Glomerular visceral epithelial cell (primary cell): Measurements from ENCODE around the gene TBCD.
A peak's percentile ranks its signal among the peaks of the same experiment; 100 is the strongest.

Source experiments
- DNase-seq: peaks from one replicate; pipeline ENCODE4 v3.0.0-alpha.2; 2016; ENCODE audit errors: extremely low spot score

Gene TBCD

GRCh38 chr17:82924214-82924613 lies 172.3 kb downstream of the TBCD start:
- DNase-seq = no peak

GRCh38 chr17:82924812-82925211 lies 172.9 kb downstream of the TBCD start:
- peak; percentile 12 for DNase-seq

DNA sequence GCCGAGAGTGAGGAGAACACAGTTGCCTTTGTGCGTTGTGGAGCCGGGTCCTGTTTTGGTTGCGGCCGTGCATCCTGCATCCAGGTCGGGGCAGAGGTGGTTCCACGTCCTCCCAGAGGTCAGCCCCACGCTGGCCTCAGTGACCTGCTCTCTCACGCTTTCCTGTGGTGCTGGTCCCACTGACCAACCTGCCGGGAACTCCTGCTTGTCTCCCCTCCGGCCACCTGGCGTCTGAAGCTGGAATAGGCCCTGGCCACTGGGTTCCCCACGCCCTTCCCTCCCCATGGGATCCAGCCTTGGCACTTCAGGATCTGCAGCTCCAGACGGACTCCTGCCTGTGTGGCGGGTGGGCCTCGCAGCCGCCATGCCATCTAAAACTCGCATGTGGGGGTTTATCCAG lies 173.5 kb downstream of the TBCD start:
- DNase-seq = no peak

GRCh38 chr17:82926081-82926480 lies 174.2 kb downstream of the TBCD start:
- DNase-seq = no peak

DNA sequence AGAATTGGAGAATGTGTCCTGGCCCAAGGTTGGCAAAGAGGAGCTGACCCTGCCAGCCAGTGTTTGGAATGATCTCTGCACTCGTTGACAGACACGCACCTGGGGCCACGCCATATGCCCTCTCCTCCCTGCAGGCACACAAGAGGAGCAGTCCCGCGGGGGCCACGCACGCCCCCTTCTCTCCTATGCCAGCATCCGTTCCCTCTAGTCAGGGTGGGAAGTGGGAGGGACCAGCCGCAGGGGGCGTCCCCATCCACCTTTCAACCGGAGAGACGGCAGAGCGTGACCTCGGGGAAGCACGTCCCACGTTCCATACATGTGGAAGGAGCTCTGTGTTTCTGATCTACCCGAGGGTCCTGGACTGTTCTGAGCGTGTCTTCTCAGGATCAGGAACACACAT lies 174.9 kb downstream of the TBCD start:
- no peak for DNase-seq

DNA sequence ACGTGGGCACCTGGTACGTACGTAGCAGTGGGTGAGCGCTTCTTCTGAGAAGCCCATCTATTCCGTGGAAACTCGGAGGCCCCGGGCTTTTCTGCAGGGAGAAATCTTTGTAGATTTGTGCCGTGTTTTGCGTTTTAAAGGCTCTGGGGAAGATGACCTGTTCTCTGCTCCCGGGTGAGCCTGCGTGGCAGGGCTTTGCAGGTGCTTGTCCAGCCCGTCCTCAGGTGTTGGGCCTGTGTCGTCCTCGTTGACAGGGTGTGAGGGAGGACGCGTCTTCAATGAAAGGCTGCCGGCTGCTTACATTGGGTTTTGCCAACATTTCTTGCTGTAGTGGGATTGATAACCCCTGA lies 175.4 kb downstream of the TBCD start:
- no peak for DNase-seq

GRCh38 chr17:82927661-82928601 lies 176.1 kb downstream of the TBCD start:
- no peak for DNase-seq

DNA sequence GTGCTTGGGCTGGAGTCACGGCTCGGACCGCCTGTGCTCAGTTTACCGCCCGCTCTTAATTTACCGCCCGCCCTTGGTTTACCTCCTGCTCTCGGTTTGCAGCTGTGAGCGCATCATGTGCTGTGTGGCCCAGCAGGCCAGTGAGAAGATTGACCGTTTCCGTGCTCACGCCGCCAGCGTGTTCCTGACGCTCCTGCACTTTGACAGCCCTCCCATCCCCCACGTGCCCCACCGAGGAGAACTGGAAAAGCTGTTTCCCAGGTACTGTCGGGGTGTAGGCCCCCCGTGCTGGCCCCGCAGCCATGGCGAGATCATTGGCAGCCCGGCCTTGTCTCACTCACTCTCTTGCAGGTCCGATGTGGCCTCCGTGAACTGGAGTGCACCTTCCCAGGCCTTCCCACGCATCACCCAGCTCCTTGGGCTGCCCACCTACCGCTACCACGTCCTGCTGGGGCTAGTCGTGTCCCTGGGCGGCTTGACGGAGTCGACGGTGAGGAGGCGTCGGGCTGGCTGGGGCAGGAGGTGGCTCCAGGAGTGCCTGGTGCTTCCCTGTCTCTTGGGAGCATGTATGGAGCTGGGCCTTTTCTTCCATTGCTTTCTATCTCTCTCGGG lies 177.3 kb downstream of the TBCD start:
- no peak for DNase-seq

DNA sequence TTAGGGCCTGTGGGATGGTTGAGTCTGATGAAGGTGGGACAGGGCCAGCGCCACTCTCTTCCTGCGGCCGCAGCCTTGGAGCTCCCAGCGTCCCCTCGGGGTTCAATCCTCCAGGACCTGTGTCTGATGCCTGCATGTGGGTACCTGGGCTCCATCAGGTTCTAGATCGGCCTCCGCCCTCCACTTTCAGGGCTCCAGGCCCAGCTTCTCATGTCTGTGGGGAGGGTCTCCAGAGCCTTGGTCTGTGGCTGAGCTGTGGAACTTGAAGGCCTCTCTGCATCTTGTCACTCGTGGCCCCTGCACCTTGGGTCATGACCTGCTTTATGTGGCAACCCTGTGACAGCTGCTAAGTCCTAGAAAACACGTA lies 177.8 kb downstream of the TBCD start:
- DNase-seq = no peak

DNA sequence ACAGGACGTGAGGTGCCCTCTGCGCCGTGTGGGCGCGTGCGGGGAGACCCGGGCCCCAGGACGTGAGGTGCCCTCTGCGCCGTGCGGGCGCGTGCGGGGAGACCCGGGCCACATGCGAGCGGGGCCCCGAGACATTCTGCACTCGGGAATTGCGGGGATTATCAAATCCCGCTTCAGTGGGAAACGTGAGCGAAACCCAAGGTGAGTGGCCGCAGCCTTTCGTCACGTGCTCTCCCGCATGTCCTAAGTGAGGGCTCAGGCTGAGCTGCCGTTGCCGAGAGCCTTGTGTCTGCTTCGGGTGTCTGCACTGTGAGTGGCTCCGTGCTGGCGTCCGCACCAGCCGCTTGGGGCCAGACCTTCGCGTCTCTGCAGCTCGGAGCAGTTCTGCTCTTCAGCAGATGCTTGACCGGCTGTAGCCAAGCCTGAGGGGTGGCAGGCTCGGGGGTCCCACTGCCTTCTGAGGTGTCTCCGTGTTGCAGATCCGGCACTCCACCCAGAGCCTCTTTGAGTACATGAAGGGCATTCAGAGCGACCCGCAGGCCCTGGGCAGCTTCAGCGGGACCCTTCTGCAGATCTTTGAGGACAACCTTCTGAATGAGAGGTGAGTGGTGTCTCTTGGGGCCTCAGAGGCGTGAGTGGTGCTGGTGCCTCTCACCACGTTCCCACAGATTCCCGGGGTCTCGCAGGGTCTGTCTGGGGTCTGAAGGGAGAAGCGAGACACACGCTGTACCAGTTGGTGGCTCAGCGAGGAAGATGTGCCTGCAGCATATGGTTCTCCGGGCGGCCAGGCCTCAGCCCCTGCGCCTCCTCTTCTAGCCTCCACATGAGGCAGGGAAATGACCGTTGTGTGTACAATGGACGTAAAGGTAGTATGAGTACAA lies 178.4 kb downstream of the TBCD start:
- no peak for DNase-seq

- DNase-seq = no peak
Observed at GRCh38 chr17:82930924-82931698, 179.2 kb downstream of the TBCD start.

- no peak for DNase-seq
Observed at GRCh38 chr17:82931699-82932517, 180.0 kb downstream of the TBCD start.

GRCh38 chr17:82932518-82933310 lies 180.8 kb downstream of the TBCD start:
- DNase-seq = no peak

- no peak for DNase-seq
Observed at GRCh38 chr17:82933911-82934310, 182.0 kb downstream of the TBCD start.

- DNase-seq = no peak
Observed at GRCh38 chr17:82935966-82936767, 184.3 kb downstream of the TBCD start.

- DNase-seq = no peak
Observed at GRCh38 chr17:82936768-82937171, 184.9 kb downstream of the TBCD start.

GRCh38 chr17:82937411-82938371 lies 185.8 kb downstream of the TBCD start:
- no peak for DNase-seq

DNA sequence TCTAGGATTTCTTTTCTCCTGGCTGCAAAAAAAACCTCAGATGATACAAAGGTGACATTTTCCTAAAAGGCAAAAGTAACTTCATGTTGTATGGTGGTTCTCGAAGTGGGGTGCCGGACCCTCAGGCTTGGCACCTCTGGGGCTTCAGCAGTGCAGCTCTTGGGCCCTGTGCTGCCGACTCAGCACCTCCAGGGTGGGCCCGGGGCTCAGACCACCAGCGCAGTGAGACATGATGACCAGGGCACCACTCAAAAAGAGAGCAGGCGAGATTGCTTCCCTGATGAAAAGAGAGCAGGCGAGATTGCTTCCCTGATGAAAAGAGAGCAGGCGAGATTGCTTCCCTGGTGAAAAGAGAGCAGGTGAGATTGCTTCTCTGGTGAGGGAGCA lies 186.6 kb downstream of the TBCD start:
- DNase-seq = no peak
